ENCODE measurements around the gene RIPOR2. TPM values are rescaled to one million over a fixed set of nuclear protein-coding genes. Genes with fewer than 3 reads are reported as not detected.

The RIPOR2 gene
- total and polyA plus RNA-seq, 8 donors: 2.0 to 19.3 (median 9.4) TPM; not detected in 1

DNA sequence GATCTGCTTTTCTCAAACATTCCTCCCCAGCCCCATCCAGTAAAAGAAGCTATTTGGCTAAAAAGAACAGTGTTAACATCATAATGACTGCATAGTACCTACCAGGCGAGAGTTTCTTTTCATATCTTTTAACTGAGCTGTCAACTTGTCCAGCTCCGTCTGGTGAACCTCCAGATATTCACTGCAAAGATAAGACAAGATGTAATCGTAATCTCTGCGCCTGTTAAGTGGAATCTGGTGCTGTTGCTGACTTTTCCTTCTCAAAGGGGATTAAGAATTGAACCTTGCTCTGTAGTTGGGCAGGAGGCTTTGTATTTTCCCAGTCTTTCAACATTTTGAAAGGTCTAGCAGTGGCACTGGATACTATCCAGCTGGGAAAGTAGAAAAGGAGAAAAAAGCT, 63.0 kb downstream of the RIPOR2 start:
- TF ChIP-seq EP300 (IDR thresholded peaks at IDR 0.05) (no peak), CTCF (IDR thresholded peaks at IDR 0.05) (no peak), POLR2A (IDR thresholded peaks at IDR 0.05) (no peak), POLR2AphosphoS5 (IDR thresholded peaks at IDR 0.05) (no peak)
- Histone ChIP-seq H3K27me3 (no peaks in the 10 kb centered on the region), H3K9me3 (peaks cover 0 to 11% (median 7%) of the 10 kb centered on the region in 4 donors), H3K4me3 (no peak overlapping the region), H3K4me1 (no peaks in the 10 kb centered on the region), H3K27ac (no peak overlapping the region), H3K36me3 (peaks cover 0 to 42% (median 32%) of the 10 kb centered on the region in 4 donors)
- intact Hi-C loops (cut with DNase I; ENCODE audit: low total_unique reads): no loop called here
- no peak for DNase-seq
- 69 to 83% (median 75%) methylated on average over 4 of the region's 4 CpGs for WGBS, 5 donors

DNA sequence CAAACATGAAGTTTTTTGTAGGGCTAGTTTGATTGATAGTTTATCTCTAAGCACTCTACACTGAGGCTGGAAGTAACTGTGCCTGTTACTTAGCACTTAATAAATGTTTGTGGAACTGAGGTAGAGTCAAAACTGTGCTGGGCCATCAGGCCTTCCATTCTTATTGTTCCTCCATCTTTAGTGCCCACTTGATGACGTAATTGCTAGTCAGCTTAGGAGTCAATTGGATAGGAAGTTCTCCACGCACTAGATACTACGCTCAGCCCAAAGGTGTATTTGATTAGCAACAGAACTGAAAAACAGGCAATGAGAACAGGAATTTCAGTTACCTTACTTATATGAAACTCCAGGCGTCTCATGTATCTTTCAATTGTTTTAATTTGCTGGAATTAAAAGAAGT, 67.0 kb downstream of the RIPOR2 start:
- intact Hi-C loops (cut with DNase I; ENCODE audit: low total_unique reads): no loop called here
- H3K4me3 ChIP-seq: no peak overlapping the region
- peaks cover 0 to 46% (median 36%) of the 10 kb centered on the region in 4 donors for H3K36me3 ChIP-seq
- H3K27ac ChIP-seq: no peak overlapping the region
- no peaks in the 10 kb centered on the region for H3K27me3 ChIP-seq
- 96 to 99% (median 98%) methylated on average over 4 of the region's 4 CpGs for WGBS, 5 donors
- H3K4me1 ChIP-seq: no peaks in the 10 kb centered on the region
- no peaks in the 10 kb centered on the region for H3K9me3 ChIP-seq
- DNase-seq: no peak
- TF ChIP-seq CTCF (IDR thresholded peaks at IDR 0.05): no peak
- no peak for TF ChIP-seq POLR2A (IDR thresholded peaks at IDR 0.05)
- TF ChIP-seq POLR2AphosphoS5 (IDR thresholded peaks at IDR 0.05): no peak

- Histone ChIP-seq H3K4me1 (no peaks in the 10 kb centered on the region), H3K4me3 (no peak overlapping the region), H3K27ac (no peak overlapping the region), H3K27me3 (no peaks in the 10 kb centered on the region), H3K36me3 (peaks cover 0 to 43% (median 33%) of the 10 kb centered on the region in 4 donors), H3K9me3 (no peaks in the 10 kb centered on the region)
- DNase-seq: no peak
- TF ChIP-seq POLR2A (IDR thresholded peaks at IDR 0.05): no peak
- TF ChIP-seq CTCF (IDR thresholded peaks at IDR 0.05): no peak
- TF ChIP-seq EP300 (IDR thresholded peaks at IDR 0.05): no peak
- TF ChIP-seq POLR2AphosphoS5 (IDR thresholded peaks at IDR 0.05): no peak
- intact Hi-C loops (cut with DNase I; ENCODE audit: low total_unique reads): no loop called here
- 91 to 97% (median 93%) methylated on average over 3 of the region's 3 CpGs for WGBS, 5 donors
Measured at GRCh38 chr6:24867104-24867703, 68.6 kb downstream of the RIPOR2 start.

DNA sequence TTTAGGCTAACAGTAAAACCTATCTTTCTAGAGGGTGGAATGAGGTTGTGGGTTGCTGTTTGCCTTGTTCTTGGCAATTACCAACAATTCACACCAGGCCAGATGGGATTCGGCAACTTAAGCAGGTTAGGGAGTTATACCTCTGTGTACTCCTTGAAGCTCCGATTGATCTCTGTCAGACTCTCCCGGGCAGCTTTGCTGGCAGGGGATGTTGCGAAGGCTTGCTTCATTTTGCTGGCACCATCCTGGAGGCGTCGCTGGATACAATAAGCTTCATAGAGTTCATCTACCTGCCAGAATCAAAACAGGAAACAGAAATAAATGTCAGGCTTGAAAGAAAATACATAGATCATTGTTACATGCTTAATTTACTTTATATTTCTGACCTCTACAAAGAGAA, 70.6 kb downstream of the RIPOR2 start:
- Histone ChIP-seq H3K27me3 (no peaks in the 10 kb centered on the region), H3K9me3 (no peaks in the 10 kb centered on the region), H3K36me3 (peaks cover 0 to 47% (median 45%) of the 10 kb centered on the region in 4 donors), H3K4me1 (no peaks in the 10 kb centered on the region), H3K4me3 (no peak overlapping the region), H3K27ac (no peak overlapping the region)
- 74 to 84% (median 82%) methylated on average over 6 of the region's 6 CpGs for WGBS, 5 donors
- intact Hi-C loops (cut with DNase I; ENCODE audit: low total_unique reads): no loop called here
- TF ChIP-seq EP300 (IDR thresholded peaks at IDR 0.05) (no peak), POLR2A (IDR thresholded peaks at IDR 0.05) (no peak), POLR2AphosphoS5 (IDR thresholded peaks at IDR 0.05) (no peak), CTCF (IDR thresholded peaks at IDR 0.05) (no peak)
- DNase-seq: no peak

Measured in stomach (tissue), 9 donors.